Measurements from ENCODE around the gene TMEM184B. TPM values are rescaled to one million over a fixed set of nuclear protein-coding genes. Genes with fewer than 3 reads are reported as not detected.

The TMEM184B gene
- polyA plus RNA-seq, 2 donors = 10.8 to 14.4 TPM

DNA sequence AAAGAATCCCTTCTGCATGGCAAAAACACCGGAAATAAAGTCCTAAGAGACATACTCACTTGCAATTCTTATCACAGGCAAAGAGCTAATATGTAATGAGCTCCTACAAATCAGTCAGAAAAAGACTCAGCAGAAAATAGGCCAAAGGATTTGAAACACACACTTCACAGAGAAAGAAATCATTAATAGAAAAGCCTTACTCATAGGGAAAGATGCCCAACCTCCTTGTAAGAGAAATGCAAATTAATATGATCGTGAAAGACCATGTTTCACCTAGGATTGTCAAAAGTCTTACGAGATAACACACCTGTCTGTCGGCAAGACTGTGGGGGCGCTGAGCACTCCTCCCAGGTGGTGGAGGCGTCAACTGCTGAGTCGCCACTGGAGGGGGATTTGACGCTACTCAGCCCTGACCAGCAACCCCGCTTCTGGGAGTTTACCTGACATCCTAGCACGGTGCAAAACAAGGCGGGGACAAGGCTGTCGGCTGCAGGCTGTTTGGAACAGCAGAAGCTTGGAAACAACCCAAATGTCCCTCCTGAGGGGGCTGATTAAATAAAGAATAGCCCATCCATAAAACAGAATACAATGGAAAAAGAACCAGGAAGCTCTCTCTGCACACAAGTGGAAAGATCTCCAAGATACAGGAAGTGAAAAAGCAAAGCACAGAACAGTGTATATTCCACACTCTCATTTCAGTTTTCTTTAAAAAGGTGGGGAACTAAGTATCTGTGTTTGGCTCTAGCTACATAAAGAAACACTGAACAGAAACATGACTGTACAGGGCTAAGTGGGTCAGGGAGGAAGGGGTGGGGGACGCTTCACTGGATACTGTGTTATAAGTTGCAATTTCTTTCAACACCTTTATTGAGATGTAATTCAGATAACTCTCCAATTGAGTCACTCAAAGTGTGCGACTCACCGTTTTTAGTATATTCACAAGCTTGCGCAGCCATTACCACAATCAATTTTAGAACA is 33.0 kb upstream of the TMEM184B start:
- peaks cover 7 to 21% of the 10 kb centered on the region in 2 donors for H3K4me1 ChIP-seq (ENCODE audit: control insufficient read depth in 2 of 2, insufficient read depth in 2 of 2, low read length in 1 of 2)
- H3K27ac ChIP-seq (ENCODE audit: low read depth in 2 of 2, low read length in 1 of 2) = peak overlapping the region; percentile 62 to 69
- H3K9me3 ChIP-seq (ENCODE audit: control insufficient read depth in 2 of 2, insufficient read depth in 1 of 2, low read depth in 1 of 2, low read length in 1 of 2) = no peaks in the 10 kb centered on the region
- peak overlapping the region in 1 of 2 donors; percentile 6 for H3K4me3 ChIP-seq (ENCODE audit: low read depth in 1 of 2, low read length in 2 of 2)
- no peaks in the 10 kb centered on the region for H3K27me3 ChIP-seq (ENCODE audit: control insufficient read depth in 1 of 2, insufficient read depth in 2 of 2, low read length in 2 of 2)
- 20 to 25% methylated on average over 16 of the region's 16 CpGs for WGBS, 2 donors
- peaks cover 0 to 33% of the 10 kb centered on the region in 2 donors for H3K36me3 ChIP-seq (ENCODE audit: control insufficient read depth in 2 of 2, insufficient read depth in 2 of 2, low read length in 1 of 2)

DNA sequence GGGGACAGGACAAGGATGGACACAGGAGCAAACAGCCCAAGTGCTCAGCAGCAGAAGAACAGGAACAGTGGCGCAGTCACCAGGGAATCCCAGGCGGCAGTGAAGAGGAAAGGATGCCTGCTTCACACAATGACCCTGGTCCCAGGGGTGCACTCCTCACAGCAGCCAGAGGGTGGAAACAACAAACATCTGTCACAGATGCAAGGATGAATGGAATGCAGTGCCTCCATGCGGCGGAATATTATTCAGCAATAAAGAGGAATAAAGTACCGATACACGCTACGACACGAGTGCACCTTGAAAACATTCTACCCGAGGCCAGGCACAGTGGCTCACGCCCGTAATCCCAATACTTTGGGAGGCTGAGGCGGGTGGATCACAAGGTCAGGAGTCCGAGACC is 31.7 kb upstream of the TMEM184B start:
- H3K9me3 ChIP-seq (ENCODE audit: control insufficient read depth in 2 of 2, insufficient read depth in 1 of 2, low read depth in 1 of 2, low read length in 1 of 2) = no peaks in the 10 kb centered on the region
- H3K27me3 ChIP-seq (ENCODE audit: control insufficient read depth in 1 of 2, insufficient read depth in 2 of 2, low read length in 2 of 2) = no peaks in the 10 kb centered on the region
- H3K4me1 ChIP-seq (ENCODE audit: control insufficient read depth in 2 of 2, insufficient read depth in 2 of 2, low read length in 1 of 2) = peaks cover 7 to 22% of the 10 kb centered on the region in 2 donors
- no peak overlapping the region for H3K4me3 ChIP-seq (ENCODE audit: low read depth in 1 of 2, low read length in 2 of 2)
- 82 to 92% methylated on average over 13 of the region's 13 CpGs for WGBS, 2 donors
- H3K27ac ChIP-seq (ENCODE audit: low read depth in 2 of 2, low read length in 1 of 2) = peak overlapping the region in 1 of 2 donors; percentile 5
- H3K36me3 ChIP-seq (ENCODE audit: control insufficient read depth in 2 of 2, insufficient read depth in 2 of 2, low read length in 1 of 2) = peaks cover 3 to 43% of the 10 kb centered on the region in 2 donors

- H3K4me1 ChIP-seq (ENCODE audit: control insufficient read depth in 2 of 2, insufficient read depth in 2 of 2, low read length in 1 of 2) = peaks cover 4 to 23% of the 10 kb centered on the region in 2 donors
- H3K4me3 ChIP-seq (ENCODE audit: low read depth in 1 of 2, low read length in 2 of 2) = no peak overlapping the region
- 80 to 81% methylated on average over 5 of the region's 5 CpGs for WGBS, 2 donors
- H3K27ac ChIP-seq (ENCODE audit: low read depth in 2 of 2, low read length in 1 of 2) = peak overlapping the region in 1 of 2 donors; percentile 28
- peaks cover 3 to 47% of the 10 kb centered on the region in 2 donors for H3K36me3 ChIP-seq (ENCODE audit: control insufficient read depth in 2 of 2, insufficient read depth in 2 of 2, low read length in 1 of 2)
- no peaks in the 10 kb centered on the region for H3K27me3 ChIP-seq (ENCODE audit: control insufficient read depth in 1 of 2, insufficient read depth in 2 of 2, low read length in 2 of 2)
- H3K9me3 ChIP-seq (ENCODE audit: control insufficient read depth in 2 of 2, insufficient read depth in 1 of 2, low read depth in 1 of 2, low read length in 1 of 2) = no peaks in the 10 kb centered on the region
Measured at GRCh38 chr22:38303974-38304373, 31.2 kb upstream of the TMEM184B start.

DNA sequence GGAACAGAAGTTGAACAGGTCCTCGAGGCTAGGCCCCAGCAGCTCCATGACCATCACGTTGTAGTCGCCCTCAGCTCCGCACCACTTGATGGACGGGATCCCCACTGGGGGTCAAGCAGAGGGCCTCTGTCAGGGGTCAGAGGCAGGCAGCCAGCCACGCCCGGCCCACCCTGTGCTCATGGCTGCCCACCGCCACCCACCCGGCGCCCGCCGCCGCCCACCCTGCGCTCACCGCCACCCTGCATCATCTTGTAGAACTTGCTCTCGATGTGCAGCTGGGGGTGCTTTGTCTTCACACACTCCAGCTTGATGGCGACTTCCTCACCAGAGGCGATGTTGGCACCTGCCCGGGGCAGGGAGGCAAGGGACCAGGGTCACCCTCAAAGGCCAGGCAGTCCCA is 30.1 kb upstream of the TMEM184B start:
- Histone ChIP-seq H3K36me3 (ENCODE audit: control insufficient read depth in 2 of 2, insufficient read depth in 2 of 2, low read length in 1 of 2) (peaks cover 8 to 48% of the 10 kb centered on the region in 2 donors), H3K27me3 (ENCODE audit: control insufficient read depth in 1 of 2, insufficient read depth in 2 of 2, low read length in 2 of 2) (no peaks in the 10 kb centered on the region), H3K27ac (ENCODE audit: low read depth in 2 of 2, low read length in 1 of 2) (no peak overlapping the region), H3K9me3 (ENCODE audit: control insufficient read depth in 2 of 2, insufficient read depth in 1 of 2, low read depth in 1 of 2, low read length in 1 of 2) (no peaks in the 10 kb centered on the region), H3K4me3 (ENCODE audit: low read depth in 1 of 2, low read length in 2 of 2) (no peak overlapping the region), H3K4me1 (ENCODE audit: control insufficient read depth in 2 of 2, insufficient read depth in 2 of 2, low read length in 1 of 2) (peaks cover 3 to 19% of the 10 kb centered on the region in 2 donors)
- 94 to 95% methylated on average over 19 of the region's 19 CpGs for WGBS, 2 donors

DNA sequence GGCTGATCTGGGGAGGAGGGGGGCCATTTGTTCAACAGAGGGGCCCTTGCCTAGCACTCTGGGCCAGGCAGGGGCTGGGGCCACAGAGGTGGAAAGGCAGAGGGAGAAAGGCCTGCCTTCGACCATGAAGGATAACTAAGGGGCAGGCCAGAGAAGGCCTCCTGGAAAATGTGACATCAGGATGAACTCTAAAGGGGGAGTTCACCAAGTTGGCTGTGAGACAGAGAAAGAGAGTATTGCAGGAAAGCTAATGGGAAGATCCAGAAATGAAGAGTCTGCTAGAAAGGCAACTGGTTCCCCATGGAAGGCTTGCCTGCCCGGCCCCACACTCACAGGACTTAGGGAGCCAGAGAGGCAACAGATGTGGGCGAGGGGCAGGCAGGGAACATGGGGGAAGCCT is 28.1 kb upstream of the TMEM184B start:
- Histone ChIP-seq H3K4me1 (ENCODE audit: control insufficient read depth in 2 of 2, insufficient read depth in 2 of 2, low read length in 1 of 2) (peaks cover 3 to 19% of the 10 kb centered on the region in 2 donors), H3K36me3 (ENCODE audit: control insufficient read depth in 2 of 2, insufficient read depth in 2 of 2, low read length in 1 of 2) (peaks cover 14 to 68% of the 10 kb centered on the region in 2 donors), H3K9me3 (ENCODE audit: control insufficient read depth in 2 of 2, insufficient read depth in 1 of 2, low read depth in 1 of 2, low read length in 1 of 2) (no peaks in the 10 kb centered on the region), H3K27me3 (ENCODE audit: control insufficient read depth in 1 of 2, insufficient read depth in 2 of 2, low read length in 2 of 2) (no peaks in the 10 kb centered on the region), H3K27ac (ENCODE audit: low read depth in 2 of 2, low read length in 1 of 2) (peak overlapping the region in 1 of 2 donors; percentile 73), H3K4me3 (ENCODE audit: low read depth in 1 of 2, low read length in 2 of 2) (no peak overlapping the region)
- WGBS, 2 donors = 87 to 89% methylated on average over 3 of the region's 3 CpGs

- Histone ChIP-seq H3K36me3 (ENCODE audit: control insufficient read depth in 2 of 2, insufficient read depth in 2 of 2, low read length in 1 of 2) (peaks cover 14 to 68% of the 10 kb centered on the region in 2 donors), H3K9me3 (ENCODE audit: control insufficient read depth in 2 of 2, insufficient read depth in 1 of 2, low read depth in 1 of 2, low read length in 1 of 2) (no peaks in the 10 kb centered on the region), H3K4me1 (ENCODE audit: control insufficient read depth in 2 of 2, insufficient read depth in 2 of 2, low read length in 1 of 2) (peaks cover 3 to 19% of the 10 kb centered on the region in 2 donors), H3K27ac (ENCODE audit: low read depth in 2 of 2, low read length in 1 of 2) (peak overlapping the region; percentile 64 to 77), H3K27me3 (ENCODE audit: control insufficient read depth in 1 of 2, insufficient read depth in 2 of 2, low read length in 2 of 2) (no peaks in the 10 kb centered on the region), H3K4me3 (ENCODE audit: low read depth in 1 of 2, low read length in 2 of 2) (no peak overlapping the region)
- 76 to 86% methylated on average over 26 of the region's 26 CpGs for WGBS, 2 donors
Measured at GRCh38 chr22:38300197-38300945, 27.6 kb upstream of the TMEM184B start.

GRCh38 chr22:38299770-38300102 is 26.9 kb upstream of the TMEM184B start:
- WGBS, 2 donors = 54 to 70% methylated on average over 12 of the region's 12 CpGs

DNA sequence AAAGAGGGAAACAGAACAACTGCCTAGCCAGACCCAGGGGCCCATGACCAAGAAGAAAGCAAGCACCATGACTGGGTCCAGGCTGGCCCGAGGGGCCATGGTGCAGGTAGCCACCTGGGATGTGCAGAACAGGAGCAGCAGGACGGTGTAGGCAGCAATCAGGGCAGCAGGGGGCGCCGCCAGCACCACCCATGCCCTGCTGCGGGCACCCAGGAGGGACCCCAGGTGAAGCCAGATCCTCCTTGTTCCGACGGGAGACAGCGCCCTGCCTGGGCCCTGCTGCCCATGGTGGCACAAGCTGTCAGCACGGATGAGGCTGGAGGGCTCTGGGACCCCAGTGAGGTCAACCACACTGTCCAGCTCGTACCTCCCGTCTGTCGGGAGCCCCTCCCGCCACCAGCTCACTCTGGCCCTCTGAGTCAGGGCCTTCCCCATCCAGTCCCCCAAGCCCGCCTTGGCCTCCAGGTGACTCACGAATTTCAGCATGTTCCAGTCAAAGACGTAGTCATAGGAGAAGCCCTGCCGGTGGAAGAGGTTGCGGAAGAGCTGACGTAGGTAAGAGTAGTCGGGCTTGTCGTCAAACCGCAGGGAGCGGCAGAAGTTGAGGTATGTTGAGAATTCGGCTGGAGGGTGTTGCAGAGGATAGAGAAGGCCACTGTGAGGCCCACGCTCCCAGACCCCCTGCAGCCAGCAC is 25.6 kb upstream of the TMEM184B start:
- H3K27ac ChIP-seq (ENCODE audit: low read depth in 2 of 2, low read length in 1 of 2) = peak overlapping the region; percentile 60 to 77
- H3K36me3 ChIP-seq (ENCODE audit: control insufficient read depth in 2 of 2, insufficient read depth in 2 of 2, low read length in 1 of 2) = peaks cover 14 to 80% of the 10 kb centered on the region in 2 donors
- no peaks in the 10 kb centered on the region for H3K27me3 ChIP-seq (ENCODE audit: control insufficient read depth in 1 of 2, insufficient read depth in 2 of 2, low read length in 2 of 2)
- H3K4me1 ChIP-seq (ENCODE audit: control insufficient read depth in 2 of 2, insufficient read depth in 2 of 2, low read length in 1 of 2) = peaks cover 3 to 14% of the 10 kb centered on the region in 2 donors
- no peak overlapping the region for H3K4me3 ChIP-seq (ENCODE audit: low read depth in 1 of 2, low read length in 2 of 2)
- WGBS, 2 donors = 78 to 88% methylated on average over 24 to 25 of the region's 25 CpGs
- no peaks in the 10 kb centered on the region for H3K9me3 ChIP-seq (ENCODE audit: control insufficient read depth in 2 of 2, insufficient read depth in 1 of 2, low read depth in 1 of 2, low read length in 1 of 2)

More at GRCh38 chr22:38299770-38300102, 26.9 kb upstream of the TMEM184B start:
- Histone ChIP-seq H3K27ac (ENCODE audit: low read depth in 2 of 2, low read length in 1 of 2) (peak overlapping the region; percentile 64 to 77), H3K36me3 (ENCODE audit: control insufficient read depth in 2 of 2, insufficient read depth in 2 of 2, low read length in 1 of 2) (peaks cover 14 to 75% of the 10 kb centered on the region in 2 donors), H3K4me3 (ENCODE audit: low read depth in 1 of 2, low read length in 2 of 2) (peak overlapping the region in 1 of 2 donors; percentile 31), H3K27me3 (ENCODE audit: control insufficient read depth in 1 of 2, insufficient read depth in 2 of 2, low read length in 2 of 2) (no peaks in the 10 kb centered on the region), H3K9me3 (ENCODE audit: control insufficient read depth in 2 of 2, insufficient read depth in 1 of 2, low read depth in 1 of 2, low read length in 1 of 2) (no peaks in the 10 kb centered on the region), H3K4me1 (ENCODE audit: control insufficient read depth in 2 of 2, insufficient read depth in 2 of 2, low read length in 1 of 2) (peaks cover 3 to 19% of the 10 kb centered on the region in 2 donors)

DNA sequence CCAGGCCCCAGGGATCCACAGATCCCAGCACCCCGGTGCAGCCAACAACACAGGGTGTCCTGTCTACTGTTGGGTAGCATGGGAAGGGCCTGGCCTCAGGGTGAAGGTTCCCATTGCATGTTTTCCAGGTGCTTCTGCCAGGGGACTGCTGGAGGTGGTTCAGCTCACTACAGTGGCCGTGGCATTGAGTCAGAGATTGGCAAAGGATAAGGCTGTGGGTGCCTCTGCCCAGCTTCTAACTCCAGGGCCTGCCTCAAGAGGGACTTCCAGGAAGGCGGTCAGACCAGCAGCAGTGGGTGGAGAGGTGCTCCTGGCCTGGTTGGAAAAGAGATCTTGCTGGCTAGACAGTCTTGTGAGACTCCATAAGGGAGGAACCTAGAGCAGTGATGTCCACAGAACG is 23.6 kb upstream of the TMEM184B start:
- H3K4me1 ChIP-seq (ENCODE audit: control insufficient read depth in 2 of 2, insufficient read depth in 2 of 2, low read length in 1 of 2) = peaks cover 3 to 14% of the 10 kb centered on the region in 2 donors
- H3K27ac ChIP-seq (ENCODE audit: low read depth in 2 of 2, low read length in 1 of 2) = peak overlapping the region in 1 of 2 donors; percentile 5
- H3K4me3 ChIP-seq (ENCODE audit: low read depth in 1 of 2, low read length in 2 of 2) = no peak overlapping the region
- WGBS, 2 donors = 67 to 75% methylated on average over 4 of the region's 4 CpGs
- peaks cover 14 to 80% of the 10 kb centered on the region in 2 donors for H3K36me3 ChIP-seq (ENCODE audit: control insufficient read depth in 2 of 2, insufficient read depth in 2 of 2, low read length in 1 of 2)
- H3K27me3 ChIP-seq (ENCODE audit: control insufficient read depth in 1 of 2, insufficient read depth in 2 of 2, low read length in 2 of 2) = no peaks in the 10 kb centered on the region
- H3K9me3 ChIP-seq (ENCODE audit: control insufficient read depth in 2 of 2, insufficient read depth in 1 of 2, low read depth in 1 of 2, low read length in 1 of 2) = no peaks in the 10 kb centered on the region

Measured in esophagus (tissue), 2 donors.